Stimulated activated CD4-positive, alpha-beta T cell treated with anti-CD3 and anti-CD28 coated beads, Interleukin-15, amount 100 ng/mL, for 1 hour (primary cell): ENCODE measurements around the gene GPR141.
"Not testable (repeated sequence)": the region's sequence is repeated elsewhere in the genome, so short reads cannot be mapped to it uniquely, and the experiment has no call there.

Source experiments
- DNase-seq, 2 donors: peaks; one replicate each; pipeline ENCODE4 v3.0.0-alpha.2; 2020; ENCODE audit warnings: low read depth in 1 of 2, low spot score in 1 of 2

Gene GPR141

GRCh38 chr7:37686556-37687345 lies 3.2 kb downstream of the GPR141 start:
- no peak for DNase-seq

- no peak for DNase-seq
Observed at GRCh38 chr7:37690206-37690605, 6.6 kb downstream of the GPR141 start.

- DNase-seq: no peak
Observed at GRCh38 chr7:37694208-37695094, 10.9 kb downstream of the GPR141 start.

GRCh38 chr7:37698276-37698675 lies 14.7 kb downstream of the GPR141 start:
- no peak for DNase-seq

- DNase-seq: no peak
Observed at GRCh38 chr7:37698782-37699181, 15.2 kb downstream of the GPR141 start.

- no peak for DNase-seq
Observed at GRCh38 chr7:37701769-37702168, 18.2 kb downstream of the GPR141 start.

- DNase-seq: no peak
Observed at GRCh38 chr7:37703361-37703760, 19.8 kb downstream of the GPR141 start.

GRCh38 chr7:37704328-37704833 lies 20.8 kb downstream of the GPR141 start:
- DNase-seq: not testable (repeated sequence)

GRCh38 chr7:37705976-37706375 lies 22.4 kb downstream of the GPR141 start:
- DNase-seq: no peak

GRCh38 chr7:37706804-37707203 lies 23.2 kb downstream of the GPR141 start:
- DNase-seq: no peak

GRCh38 chr7:37707754-37708485 lies 24.4 kb downstream of the GPR141 start:
- no peak for DNase-seq

- DNase-seq: no peak
Observed at GRCh38 chr7:37709631-37710509, 26.3 kb downstream of the GPR141 start.

- no peak for DNase-seq
Observed at GRCh38 chr7:37713613-37714012, 30.0 kb downstream of the GPR141 start.

GRCh38 chr7:37714606-37715005 lies 31.0 kb downstream of the GPR141 start:
- no peak for DNase-seq

- DNase-seq: no peak
Observed at GRCh38 chr7:37718585-37718984, 35.0 kb downstream of the GPR141 start.

GRCh38 chr7:37719077-37719476 lies 35.5 kb downstream of the GPR141 start:
- DNase-seq: no peak

- no peak for DNase-seq
Observed at GRCh38 chr7:37724732-37725131, 41.2 kb downstream of the GPR141 start.

GRCh38 chr7:37726016-37726415 lies 42.5 kb downstream of the GPR141 start:
- DNase-seq: no peak

GRCh38 chr7:37728747-37729146 lies 45.2 kb downstream of the GPR141 start:
- no peak for DNase-seq

GRCh38 chr7:37729181-37729580 lies 45.6 kb downstream of the GPR141 start:
- DNase-seq: no peak
